Hepatocyte (in vitro differentiated cells): ENCODE results near the gene GRK3. TPM values are rescaled to one million over a fixed set of nuclear protein-coding genes. Genes with fewer than 3 reads are reported as not detected.

Experiments
- DNase-seq: peaks from one replicate; pipeline ENCODE4 v3.0.0-alpha.2; 2016; ENCODE audit warnings: low spot score
- H2AFZ ChIP-seq: fragments of 200-600 bp; sonication (generic); 2 replicates; pipeline ENCODE4 v1.6.0; 2016; ENCODE audit warnings: antibody characterized with exemption, mild to moderate bottlenecking
- H3K27ac ChIP-seq: fragments of 200-600 bp; sonication (generic); 2 replicates; pipeline ENCODE4 v1.5.1; 2016; ENCODE audit warnings: mild to moderate bottlenecking
- H3K27me3 ChIP-seq: fragments of 200-600 bp; sonication (generic); 2 replicates; pipeline ENCODE4 v1.6.1; 2016
- H3K36me3 ChIP-seq: fragments of 200-600 bp; sonication (generic); replicated peaks from 2 replicates; pipeline ENCODE4 v1.5.1; 2016; ENCODE audit warnings: low read depth; ENCODE audit not compliant: insufficient read depth
- H3K4me1 ChIP-seq: fragments of 200-600 bp; sonication (generic); 2 replicates; pipeline ENCODE4 v1.5.1; 2016; ENCODE audit warnings: mild to moderate bottlenecking, moderate library complexity; ENCODE audit not compliant: insufficient read depth
- H3K4me2 ChIP-seq: fragments of 200-600 bp; sonication (generic); 2 replicates; pipeline ENCODE4 v1.6.0; 2016
- H3K4me3 ChIP-seq: fragments of 200-600 bp; sonication (generic); 2 replicates; pipeline ENCODE4 v1.5.1; 2016; ENCODE audit warnings: mild to moderate bottlenecking
- H3K79me2 ChIP-seq: fragments of 200-600 bp; sonication (generic); 2 replicates; pipeline ENCODE4 v1.6.0; 2017; ENCODE audit warnings: mild to moderate bottlenecking
- H3K9me2 ChIP-seq: fragments of 200-600 bp; sonication (generic); replicated peaks from 2 replicates; pipeline ENCODE4 v1.6.0; 2017; ENCODE audit warnings: mild to moderate bottlenecking; ENCODE audit not compliant: insufficient read depth
- H3K9me3 ChIP-seq: fragments of 200-600 bp; sonication (generic); 2 replicates; pipeline ENCODE4 v1.5.1; 2016; ENCODE audit warnings: low read depth, mild to moderate bottlenecking
- H4K20me1 ChIP-seq: fragments of 200-600 bp; sonication (generic); 2 replicates; pipeline ENCODE4 v1.6.0; 2016; ENCODE audit warnings: mild to moderate bottlenecking; ENCODE audit not compliant: insufficient read depth, poor library complexity, severe bottlenecking
- EZH2 ChIP-seq: fragments of 200-600 bp; sonication (generic); IDR thresholded peaks from 2 replicates; pipeline ENCODE4 v1.6.1; 2016; ENCODE audit warnings: antibody characterized with exemption, mild to moderate bottlenecking, borderline replicate concordance
- EZH2phosphoT487 ChIP-seq: fragments of 200-600 bp; sonication (generic); IDR thresholded peaks from one replicate; pipeline ENCODE4 v1.6.1; 2018; ENCODE audit warnings: antibody characterized with exemption, mild to moderate bottlenecking, low read depth, moderate library complexity; ENCODE audit not compliant: unreplicated experiment, severe bottlenecking
- WGBS: methylation state at CpG from one replicate; pipeline ENCODE4 v1.1.6; 2016; ENCODE audit warnings: low lambda C conversion rate; ENCODE audit errors: missing lambda C conversion rate; 5-methylcytosine and 5-hydroxymethylcytosine counted together
- polyA plus RNA-seq: library from polyadenylated mRNA; unstranded; fragments of >200 nt; fragmentation: Nextera tagmentation; extraction: Ambion mirVana; gene quantifications from 2 replicates; pipeline ENCODE4 v1.2.1, GENCODE V29; 2016
- total RNA-seq: library from RNA; depleted of rRNA; stranded (reverse); fragments of >200 nt; gene quantifications from 2 replicates; pipeline ENCODE4 v1.2.3, GENCODE V29; 2014
- TF ChIP-seq, protein P1 (sequence below): fragments of 200-600 bp; sonication (generic); IDR thresholded peaks from 2 replicates; pipeline ENCODE4 v1.5.1; 2016; ENCODE audit warnings: antibody characterized with exemption, mild to moderate bottlenecking; ENCODE audit not compliant: poor library complexity

GRK3 gene
- total and polyA plus RNA-seq, 2 experiments from 2014 or later = 1.5 to 7.1 TPM

DNA sequence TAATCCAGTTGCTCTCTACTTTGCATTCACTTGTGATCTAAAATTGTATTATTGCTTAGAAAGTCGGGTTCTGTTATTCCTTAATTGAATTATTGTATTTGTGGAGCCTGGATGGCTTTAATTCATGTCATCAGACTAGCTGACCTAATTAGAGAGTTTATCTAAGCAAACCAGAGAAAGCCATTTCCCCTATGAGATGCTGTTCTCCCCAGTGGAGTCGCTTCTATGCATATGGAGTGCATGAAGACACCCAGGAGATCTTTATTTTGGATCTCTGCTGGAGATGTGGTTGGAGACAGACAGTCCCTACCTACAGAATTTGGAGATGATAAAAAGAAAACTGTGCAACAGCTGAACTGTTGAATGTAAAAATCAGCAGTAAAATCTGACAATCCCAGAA, 132.3 kb downstream of the GRK3 start:
- Histone ChIP-seq H3K4me3 (no peak overlapping the region), H4K20me1 (no peaks in the 10 kb centered on the region), H2AFZ (no peak overlapping the region), H3K4me2 (no peak overlapping the region), H3K9me3 (no peaks in the 10 kb centered on the region), H3K27me3 (no peaks in the 10 kb centered on the region), H3K4me1 (peaks cover 10% of the 10 kb centered on the region), H3K36me3 (no peaks in the 10 kb centered on the region), H3K9me2 (no peaks in the 10 kb centered on the region), H3K27ac (no peak overlapping the region), H3K79me2 (no peaks in the 10 kb centered on the region)
- no peak for TF ChIP-seq EZH2
- no peak for TF ChIP-seq EZH2phosphoT487
- TF ChIP-seq, protein P1, sequence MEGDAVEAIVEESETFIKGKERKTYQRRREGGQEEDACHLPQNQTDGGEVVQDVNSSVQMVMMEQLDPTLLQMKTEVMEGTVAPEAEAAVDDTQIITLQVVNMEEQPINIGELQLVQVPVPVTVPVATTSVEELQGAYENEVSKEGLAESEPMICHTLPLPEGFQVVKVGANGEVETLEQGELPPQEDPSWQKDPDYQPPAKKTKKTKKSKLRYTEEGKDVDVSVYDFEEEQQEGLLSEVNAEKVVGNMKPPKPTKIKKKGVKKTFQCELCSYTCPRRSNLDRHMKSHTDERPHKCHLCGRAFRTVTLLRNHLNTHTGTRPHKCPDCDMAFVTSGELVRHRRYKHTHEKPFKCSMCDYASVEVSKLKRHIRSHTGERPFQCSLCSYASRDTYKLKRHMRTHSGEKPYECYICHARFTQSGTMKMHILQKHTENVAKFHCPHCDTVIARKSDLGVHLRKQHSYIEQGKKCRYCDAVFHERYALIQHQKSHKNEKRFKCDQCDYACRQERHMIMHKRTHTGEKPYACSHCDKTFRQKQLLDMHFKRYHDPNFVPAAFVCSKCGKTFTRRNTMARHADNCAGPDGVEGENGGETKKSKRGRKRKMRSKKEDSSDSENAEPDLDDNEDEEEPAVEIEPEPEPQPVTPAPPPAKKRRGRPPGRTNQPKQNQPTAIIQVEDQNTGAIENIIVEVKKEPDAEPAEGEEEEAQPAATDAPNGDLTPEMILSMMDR = no peak
- DNase-seq = no peak
- 83% methylated on average over 2 of the region's 2 CpGs for WGBS

DNA sequence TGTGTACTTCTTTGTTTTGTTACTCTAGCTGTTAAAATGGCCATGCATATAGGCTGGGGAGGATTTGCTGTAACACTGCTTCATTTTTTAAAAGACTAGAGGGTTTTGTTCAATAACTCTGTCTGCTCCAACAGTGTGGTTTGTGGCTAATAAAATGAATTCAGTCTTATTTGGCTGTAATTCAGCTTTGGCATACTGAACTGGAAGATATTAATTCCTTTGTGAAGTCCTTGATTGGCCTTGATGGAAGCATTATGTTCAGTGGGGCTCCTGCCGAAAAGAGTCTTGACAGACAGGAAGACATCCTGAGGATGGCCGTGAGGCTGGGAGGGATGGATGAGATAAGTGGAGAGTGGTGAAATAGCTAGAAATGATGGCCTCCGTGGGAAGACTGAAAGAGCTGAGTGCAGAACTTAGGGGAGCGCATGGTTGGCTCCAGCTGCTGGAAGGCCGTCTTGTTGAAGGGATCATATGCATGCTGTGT, 132.7 kb downstream of the GRK3 start:
- H3K27me3 ChIP-seq = no peaks in the 10 kb centered on the region
- H3K9me2 ChIP-seq = no peaks in the 10 kb centered on the region
- WGBS = 80% methylated on average over 5 of the region's 5 CpGs
- H3K4me3 ChIP-seq = no peak overlapping the region
- peaks cover 11% of the 10 kb centered on the region for H3K4me1 ChIP-seq
- TF ChIP-seq EZH2 (no peak), EZH2phosphoT487 (no peak)
- TF ChIP-seq, protein P1 = no peak
- no peaks in the 10 kb centered on the region for H3K9me3 ChIP-seq
- no peaks in the 10 kb centered on the region for H4K20me1 ChIP-seq
- H3K36me3 ChIP-seq = no peaks in the 10 kb centered on the region
- H3K79me2 ChIP-seq = no peaks in the 10 kb centered on the region
- DNase-seq = no peak
- H3K27ac ChIP-seq = no peak overlapping the region
- H2AFZ ChIP-seq = no peak overlapping the region
- H3K4me2 ChIP-seq = no peak overlapping the region

DNA sequence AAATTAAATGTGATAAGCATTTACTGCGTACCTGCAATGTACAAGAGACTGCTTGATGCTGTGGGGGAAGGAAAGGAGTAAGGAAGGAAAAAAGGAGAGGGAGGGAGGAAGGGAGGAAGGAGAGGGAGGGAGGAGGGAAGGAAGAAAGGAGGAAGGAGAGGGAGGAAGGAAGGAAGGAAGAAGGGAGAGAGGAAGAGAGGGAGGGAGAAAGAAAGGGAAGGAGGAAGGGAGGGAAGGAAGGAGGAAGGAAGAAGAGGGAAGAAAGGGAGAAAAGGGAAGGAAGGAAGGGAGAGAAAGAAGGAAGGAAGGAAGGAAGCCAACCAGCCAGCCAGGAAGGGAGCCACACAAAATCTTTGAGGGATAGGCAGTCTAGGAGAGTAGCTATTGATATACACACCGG, 133.5 kb downstream of the GRK3 start:
- no peak for TF ChIP-seq EZH2phosphoT487
- Histone ChIP-seq H3K27ac (no peak overlapping the region), H3K79me2 (no peaks in the 10 kb centered on the region), H3K9me3 (no peaks in the 10 kb centered on the region), H3K36me3 (no peaks in the 10 kb centered on the region), H3K27me3 (no peaks in the 10 kb centered on the region), H3K4me3 (no peak overlapping the region), H3K4me2 (no peak overlapping the region), H3K4me1 (peaks cover 11% of the 10 kb centered on the region), H2AFZ (no peak overlapping the region), H4K20me1 (no peaks in the 10 kb centered on the region), H3K9me2 (no peaks in the 10 kb centered on the region)
- WGBS = 79% methylated on average over 2 of the region's 2 CpGs
- no peak for DNase-seq

DNA sequence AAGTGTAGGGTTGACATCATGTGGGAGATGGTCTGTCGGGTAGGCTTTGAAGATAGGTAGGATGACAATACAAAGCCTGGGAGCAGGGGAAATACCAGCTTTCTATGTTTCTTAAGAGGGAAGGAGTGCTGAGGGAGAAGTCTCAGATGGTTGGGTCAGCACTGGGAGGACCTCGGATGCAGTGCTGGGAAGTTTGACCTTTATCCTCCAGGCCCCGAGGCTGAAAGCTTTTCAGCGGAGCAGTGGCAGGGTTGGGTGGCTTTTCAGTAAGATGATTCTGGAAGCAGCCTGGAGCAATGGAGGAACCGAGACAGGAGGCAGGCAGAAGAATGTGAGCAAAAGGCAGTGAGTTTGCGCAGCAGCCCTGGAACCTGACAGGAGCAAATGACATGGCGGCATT, 134.0 kb downstream of the GRK3 start:
- Histone ChIP-seq H3K9me2 (no peaks in the 10 kb centered on the region), H3K9me3 (no peaks in the 10 kb centered on the region), H3K4me2 (no peak overlapping the region), H3K27me3 (no peaks in the 10 kb centered on the region), H3K27ac (no peak overlapping the region), H2AFZ (no peak overlapping the region), H3K4me3 (no peak overlapping the region), H3K79me2 (no peaks in the 10 kb centered on the region), H3K4me1 (peaks cover 11% of the 10 kb centered on the region), H3K36me3 (no peaks in the 10 kb centered on the region), H4K20me1 (no peaks in the 10 kb centered on the region)
- WGBS = 75% methylated on average over 7 of the region's 7 CpGs
- no peak for DNase-seq
- TF ChIP-seq, protein P1 = no peak
- no peak for TF ChIP-seq EZH2phosphoT487
- no peak for TF ChIP-seq EZH2
